Measurements from ENCODE around the gene ERICH4. TPM values are rescaled to one million over a fixed set of nuclear protein-coding genes. Genes with fewer than 3 reads are reported as not detected.

The ERICH4 gene
- total RNA-seq, 1 experiment from 2014 or later, result not detected

- TF ChIP-seq CTCF (IDR thresholded peaks at IDR 0.05 in 2 of 3, conservative IDR thresholded peaks at IDR 0.05 in 1 of 3; ENCODE audit: borderline replicate concordance in 1 of 3, insufficient read depth in 1 of 3, low read depth in 2 of 3, low read length in 2 of 3), result no peak
- TF ChIP-seq CEBPB (IDR thresholded peaks at IDR 0.05; ENCODE audit: low read depth), result no peak
- no peak for TF ChIP-seq JUND (IDR thresholded peaks at IDR 0.05)
- TF ChIP-seq CBX3 (IDR thresholded peaks at IDR 0.05; ENCODE audit: low read depth), result no peak
- TF ChIP-seq EGR1 (IDR thresholded peaks at IDR 0.05; ENCODE audit: low read depth), result no peak
- no peak for TF ChIP-seq EZH2 (IDR thresholded peaks at IDR 0.05)
- TF ChIP-seq SIN3A (IDR thresholded peaks at IDR 0.05; ENCODE audit: low read depth), result no peak
These were observed 41.5 kb upstream of the ERICH4 start (continued) for GRCh38 chr19:41401483-41401882.

GRCh38 chr19:41402010-41402409, 40.9 kb upstream of the ERICH4 start:
- POLR2A ChIA-PET, result no interaction called here
- peaks cover 9 to 11% of the 10 kb centered on the region in 2 experiments for H3K4me1 ChIP-seq (ENCODE audit: control insufficient read depth in 1 of 2, insufficient read depth in 2 of 2, low read length in 2 of 2)
- H2AFZ ChIP-seq (ENCODE audit: low read depth, low read length, poor library complexity, severe bottlenecking), result no peak overlapping the region
- H3K4me2 ChIP-seq (ENCODE audit: low read length), result no peak overlapping the region
- no peak overlapping the region for H3K9ac ChIP-seq (ENCODE audit: low read length)
- DNase-seq (ENCODE audit: low read depth, low spot score) (no peak), ATAC-seq (no peak)
- CTCF ChIA-PET, result no interaction called here
- H3K27ac ChIP-seq (ENCODE audit: low read depth, low read length), result no peak overlapping the region
- H3K27me3 ChIP-seq (ENCODE audit: insufficient read depth, low read length), result no peaks in the 10 kb centered on the region
- intact Hi-C loops (cut with micrococcal nuclease), result no loop called here
- no TSS peak for BruUV-seq (replicated peaks)
- no peaks in the 10 kb centered on the region for H3K9me2 ChIP-seq (ENCODE audit: insufficient read depth)
- no peak for TF ChIP-seq YY1 (IDR thresholded peaks at IDR 0.05; ENCODE audit: extremely low read depth, insufficient replicate concordance, low read depth, low read length)
- no peak for TF ChIP-seq SP1 (IDR thresholded peaks at IDR 0.05; ENCODE audit: low read depth)
- TF ChIP-seq EZH2phosphoT487 (IDR thresholded peaks at IDR 0.05; ENCODE audit: borderline replicate concordance), result no peak
- 0 out of 4 replicates have a peak, but pooled peaks cover 0 to 3% of the 10 kb centered on the region in 2 experiments for H3K36me3 ChIP-seq (ENCODE audit: control insufficient read depth in 1 of 2, insufficient read depth in 2 of 2, low read length in 2 of 2)
- H3K79me2 ChIP-seq (ENCODE audit: insufficient read depth, low read length), result peaks cover 21% of the 10 kb centered on the region
- no peaks in the 10 kb centered on the region for H4K20me1 ChIP-seq (ENCODE audit: insufficient read depth)
- H3K9me3 ChIP-seq (ENCODE audit: control insufficient read depth in 1 of 2, insufficient read depth in 1 of 2, low read depth in 1 of 2, low read length in 2 of 2), result no peaks in the 10 kb centered on the region
- H3K4me3 ChIP-seq (replicated peaks in 1 of 2; ENCODE audit: low read depth in 1 of 2, low read length in 2 of 2), result no peak overlapping the region
- RAD21 ChIA-PET (ENCODE audit: low non-redundant PET in 1 of 2, low total read pairs in 2 of 2, uncharacterized antibody in 2 of 2, unreplicated experiment in 2 of 2), result no interaction called here

All from HCT116 (cell line).